ENCODE data around the gene ARHGAP26. TPM values are rescaled to one million over a fixed set of nuclear protein-coding genes. Genes with fewer than 3 reads are reported as not detected.
"Not testable (repeated sequence)": the region's sequence is repeated elsewhere in the genome, so short reads cannot be mapped to it uniquely, and the experiment has no call there.

Gene ARHGAP26
- total RNA-seq, 1 donor from 2014 or later: 7.1 TPM

DNA sequence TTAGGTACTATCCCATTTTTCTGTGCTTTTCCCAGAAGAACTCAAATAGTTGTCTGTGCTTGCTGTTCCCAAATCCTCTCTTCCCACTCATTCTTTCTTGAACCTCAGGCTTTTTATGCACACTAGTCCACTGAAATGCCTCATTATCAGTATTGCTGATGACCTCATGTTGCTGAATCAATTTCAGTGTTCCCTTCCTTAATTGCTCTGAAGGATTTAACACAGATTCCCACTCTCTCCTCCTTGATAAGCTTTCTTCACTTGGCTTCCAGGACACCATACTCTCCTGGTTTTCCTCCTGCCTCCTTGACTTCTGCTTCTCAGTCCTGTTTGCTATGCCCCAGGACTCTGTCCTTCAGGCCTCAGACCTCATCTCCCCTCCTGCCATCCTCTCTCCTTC is 298.5 kb downstream of the ARHGAP26 start:
- no peak for ATAC-seq

DNA sequence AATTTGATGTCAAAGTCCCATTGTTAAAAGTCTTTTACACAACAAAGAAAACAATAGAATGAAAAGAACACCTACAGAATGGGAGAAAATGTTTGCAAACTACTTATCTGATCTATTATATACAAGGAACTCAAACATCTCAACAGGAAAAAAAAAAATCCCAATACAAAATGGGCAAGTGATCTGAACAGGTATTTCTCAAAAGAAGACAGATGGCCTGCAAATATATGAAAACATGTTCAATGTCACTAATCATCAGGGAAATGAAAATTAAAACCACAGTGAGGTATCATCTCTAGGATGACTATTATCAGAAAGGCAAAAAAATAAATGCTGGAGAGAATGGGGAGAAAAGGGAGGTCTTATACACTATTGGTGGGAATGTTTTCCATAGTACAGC is 301.8 kb downstream of the ARHGAP26 start:
- no peak for ATAC-seq

- ATAC-seq: no peak
Observed at GRCh38 chr5:143072734-143073133, 302.6 kb downstream of the ARHGAP26 start.

- ATAC-seq: no peak
Observed at GRCh38 chr5:143073766-143074165, 303.6 kb downstream of the ARHGAP26 start.

- peak; percentile 28 for ATAC-seq
Observed at GRCh38 chr5:143074414-143074996, 304.3 kb downstream of the ARHGAP26 start.

- no peak for ATAC-seq
Observed at GRCh38 chr5:143076377-143076776, 306.2 kb downstream of the ARHGAP26 start.

GRCh38 chr5:143077453-143078103 is 307.4 kb downstream of the ARHGAP26 start:
- ATAC-seq: no peak

DNA sequence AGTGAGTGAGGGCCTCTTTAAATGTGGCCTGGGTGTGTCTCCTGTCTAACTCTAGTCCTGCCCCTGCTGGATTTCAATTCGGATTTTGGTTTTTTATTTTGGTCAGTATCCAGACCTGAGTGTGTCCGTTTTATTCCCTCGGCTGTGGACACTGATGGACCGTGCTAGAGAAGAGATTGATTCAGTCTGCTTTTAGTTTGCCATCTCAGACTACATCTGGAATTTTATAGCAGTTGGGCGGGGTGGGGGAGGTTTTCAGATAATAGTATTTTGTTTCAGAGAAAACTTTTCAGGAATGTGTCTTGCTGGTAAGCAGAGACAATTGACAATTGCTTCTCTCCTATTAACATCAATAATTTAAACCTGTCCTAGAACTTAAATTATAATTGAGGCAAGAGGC is 308.1 kb downstream of the ARHGAP26 start:
- ATAC-seq: no peak

- ATAC-seq: no peak
Observed at GRCh38 chr5:143078971-143079370, 308.8 kb downstream of the ARHGAP26 start.

GRCh38 chr5:143080407-143080806 is 310.2 kb downstream of the ARHGAP26 start:
- no peak for ATAC-seq

DNA sequence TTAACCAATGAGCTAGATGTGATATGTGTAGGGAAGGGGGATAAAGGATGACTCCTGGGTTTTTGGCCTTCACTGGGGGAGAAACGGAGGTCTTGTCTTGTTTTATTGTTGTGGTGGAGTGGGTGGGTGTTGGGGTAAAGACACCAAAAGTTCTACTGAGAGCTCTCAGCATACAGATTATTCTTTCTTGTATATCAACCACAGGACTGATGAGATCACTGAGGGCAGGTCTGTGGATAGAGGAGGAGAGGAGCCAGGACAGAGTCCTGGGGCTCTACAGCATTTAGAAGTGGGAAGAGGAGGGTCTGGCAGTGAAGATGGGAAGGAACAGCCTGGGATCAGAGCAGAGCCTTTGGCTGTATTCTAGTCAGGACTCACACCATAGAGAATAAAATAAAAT is 310.8 kb downstream of the ARHGAP26 start:
- ATAC-seq: no peak

DNA sequence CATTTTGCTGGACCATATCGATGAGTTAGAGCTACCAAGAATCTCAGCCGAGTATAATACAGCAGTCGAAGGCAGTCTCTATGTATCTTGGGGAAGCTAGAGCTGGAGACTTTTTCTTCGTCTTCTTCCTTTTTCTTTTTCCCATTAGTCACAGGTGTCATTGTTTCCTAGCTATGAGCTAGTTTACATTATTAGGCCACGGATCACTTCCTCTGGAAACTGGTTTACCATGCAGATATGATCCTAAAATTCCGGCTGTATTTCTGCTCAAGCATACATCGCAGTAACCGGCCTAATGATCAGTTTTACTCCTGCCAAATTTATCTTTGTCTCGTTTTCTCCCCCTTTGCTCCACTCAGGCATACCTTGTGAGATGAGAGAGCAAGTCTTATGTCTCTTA is 312.8 kb downstream of the ARHGAP26 start:
- ATAC-seq: no peak

DNA sequence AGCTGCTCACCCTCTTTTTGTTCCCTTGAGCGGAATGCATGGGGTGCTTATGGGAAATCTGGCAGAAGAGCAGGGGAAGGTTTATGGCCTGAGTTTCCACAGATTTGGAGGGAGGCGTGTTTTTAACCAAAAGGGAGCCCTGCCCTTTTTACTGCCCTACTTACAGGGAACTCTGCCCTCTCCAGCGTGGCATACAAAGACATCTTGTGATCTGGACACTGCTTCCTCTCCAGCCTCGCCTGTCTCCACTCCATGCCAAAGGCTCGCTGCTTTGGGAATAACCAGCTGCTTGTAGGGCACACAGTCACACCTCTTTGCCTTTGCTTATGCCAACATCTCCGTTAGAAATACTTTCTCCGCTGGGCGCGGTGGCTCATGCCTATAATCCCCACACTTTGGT is 314.2 kb downstream of the ARHGAP26 start:
- no peak for ATAC-seq

GRCh38 chr5:143085319-143085917 is 315.2 kb downstream of the ARHGAP26 start:
- ATAC-seq: no peak

- ATAC-seq: no peak
Observed at GRCh38 chr5:143086546-143086907, 316.4 kb downstream of the ARHGAP26 start.

DNA sequence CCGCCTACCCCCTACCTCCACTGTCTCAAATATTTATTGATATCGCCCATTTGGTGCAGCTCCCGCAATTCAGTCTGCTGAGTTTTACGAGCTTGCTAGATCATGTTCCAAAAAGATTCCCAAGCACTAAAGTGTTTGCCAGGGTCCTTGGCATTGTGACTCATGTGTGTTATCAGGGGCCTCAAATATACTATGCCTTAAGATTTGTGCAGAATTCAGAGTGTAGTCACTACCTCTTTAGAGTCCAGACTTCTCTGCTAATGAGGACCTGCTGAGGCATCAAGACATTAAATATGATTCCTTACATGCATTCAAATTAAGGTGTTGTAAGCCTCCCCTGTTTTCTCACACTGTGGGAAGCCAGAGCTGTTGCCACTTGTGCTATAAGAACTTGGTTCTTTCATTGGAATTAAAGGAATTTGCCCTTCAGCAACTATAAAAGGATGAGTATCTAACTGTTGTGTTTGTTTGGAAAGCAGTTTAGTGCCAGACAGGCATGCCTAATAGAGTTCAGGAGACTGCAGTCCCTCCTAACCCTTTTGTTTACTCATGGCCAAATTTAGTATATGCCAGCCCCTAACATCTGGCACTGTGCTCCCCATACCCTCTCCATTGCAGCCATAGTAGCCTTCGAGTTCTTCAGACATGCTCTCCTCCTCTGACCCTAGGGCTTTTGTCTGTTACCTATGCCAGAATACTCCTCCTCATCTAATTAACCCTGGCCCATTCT is 316.9 kb downstream of the ARHGAP26 start:
- ATAC-seq: peak; percentile 33

DNA sequence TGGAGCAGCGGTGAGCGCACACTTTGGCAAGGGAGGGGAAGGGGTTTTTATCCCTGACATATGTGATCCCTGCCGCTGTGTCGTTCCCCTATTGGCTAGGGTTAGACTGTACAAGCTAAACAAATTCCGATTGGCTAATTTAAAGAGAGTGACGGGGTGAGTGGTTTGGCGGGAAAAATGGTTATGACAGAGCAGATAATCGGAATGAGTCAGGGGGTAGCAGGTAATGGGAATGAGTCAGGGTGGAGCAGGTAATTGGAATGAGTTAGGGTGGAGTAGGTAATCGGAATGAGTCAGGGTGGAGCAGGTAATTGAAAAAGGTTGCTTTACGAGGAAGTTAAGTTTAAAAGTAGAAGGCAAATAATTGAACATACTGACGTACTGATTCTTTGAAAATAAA is 318.5 kb downstream of the ARHGAP26 start:
- not testable (repeated sequence) for ATAC-seq

DNA sequence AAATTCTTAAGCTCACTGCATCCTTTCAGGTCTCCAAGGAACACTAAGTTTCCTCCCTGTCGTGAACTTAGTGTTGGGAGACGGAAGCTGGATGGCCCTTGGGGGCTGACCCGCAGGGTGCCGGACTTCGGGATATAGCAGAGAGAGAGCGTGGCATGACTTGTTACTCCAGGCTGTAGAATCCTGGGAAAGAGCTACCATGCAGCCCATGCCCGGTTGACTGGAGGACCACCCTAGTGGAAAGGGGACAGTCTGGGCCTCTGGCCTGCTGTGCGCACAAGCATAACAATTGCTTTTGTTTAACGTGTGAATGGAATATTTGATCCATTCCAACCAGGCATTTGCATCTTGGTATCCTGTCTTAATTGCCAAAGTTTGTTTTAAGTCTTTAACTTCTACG is 319.9 kb downstream of the ARHGAP26 start:
- ATAC-seq: not testable (repeated sequence)

- not testable (repeated sequence) for ATAC-seq
Observed at GRCh38 chr5:143092711-143093451, 322.7 kb downstream of the ARHGAP26 start.

- no peak for ATAC-seq
Observed at GRCh38 chr5:143093452-143094086, 323.4 kb downstream of the ARHGAP26 start.

DNA sequence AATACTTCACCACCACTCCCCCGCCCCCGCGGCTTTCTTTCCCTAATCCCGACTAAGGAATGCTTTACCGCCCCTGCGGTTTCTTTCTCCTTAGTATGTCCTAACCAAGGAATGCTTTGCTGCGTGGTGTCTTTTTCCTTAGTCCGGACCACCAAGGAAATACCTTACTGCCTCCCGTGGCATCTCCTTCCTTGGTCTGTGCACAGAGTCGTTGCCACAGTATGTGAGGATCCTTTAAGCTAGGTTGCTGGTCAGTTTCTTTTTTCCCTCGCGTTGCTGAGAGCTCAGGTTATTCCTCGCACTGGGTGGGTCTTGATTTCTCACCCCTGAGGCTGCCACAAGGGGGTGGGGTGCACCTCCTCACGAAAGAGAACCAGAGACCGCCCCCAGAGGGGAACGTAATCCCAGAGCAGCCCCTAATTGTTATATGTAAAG is 323.9 kb downstream of the ARHGAP26 start:
- ATAC-seq: no peak

DNA sequence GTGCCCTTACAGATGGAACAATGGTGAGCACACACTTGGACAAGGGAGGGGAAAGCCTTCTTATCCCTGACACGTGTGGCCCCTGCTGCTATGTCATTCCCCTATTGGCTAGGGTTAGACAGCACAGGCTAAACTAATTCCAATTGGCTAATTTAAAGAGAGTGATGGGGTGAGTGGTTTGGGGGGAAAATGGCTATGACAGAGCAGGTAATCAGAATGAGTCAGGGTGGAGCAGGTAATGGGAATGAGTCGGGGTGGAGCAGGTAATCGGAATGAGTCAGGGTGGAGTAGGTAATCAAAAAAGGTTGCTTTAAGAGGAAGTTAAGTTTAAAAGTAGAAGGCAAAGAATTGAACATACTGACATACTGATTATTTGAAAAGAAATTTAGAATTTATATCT is 324.4 kb downstream of the ARHGAP26 start:
- ATAC-seq: not testable (repeated sequence)

Data from esophagus mucosa (tissue), 1 donor.